ENCODE data around the gene EFHC1.
"Not testable (repeated sequence)": the region's sequence is repeated elsewhere in the genome, so short reads cannot be mapped to it uniquely, and the experiment has no call there.

EFHC1 gene

DNA sequence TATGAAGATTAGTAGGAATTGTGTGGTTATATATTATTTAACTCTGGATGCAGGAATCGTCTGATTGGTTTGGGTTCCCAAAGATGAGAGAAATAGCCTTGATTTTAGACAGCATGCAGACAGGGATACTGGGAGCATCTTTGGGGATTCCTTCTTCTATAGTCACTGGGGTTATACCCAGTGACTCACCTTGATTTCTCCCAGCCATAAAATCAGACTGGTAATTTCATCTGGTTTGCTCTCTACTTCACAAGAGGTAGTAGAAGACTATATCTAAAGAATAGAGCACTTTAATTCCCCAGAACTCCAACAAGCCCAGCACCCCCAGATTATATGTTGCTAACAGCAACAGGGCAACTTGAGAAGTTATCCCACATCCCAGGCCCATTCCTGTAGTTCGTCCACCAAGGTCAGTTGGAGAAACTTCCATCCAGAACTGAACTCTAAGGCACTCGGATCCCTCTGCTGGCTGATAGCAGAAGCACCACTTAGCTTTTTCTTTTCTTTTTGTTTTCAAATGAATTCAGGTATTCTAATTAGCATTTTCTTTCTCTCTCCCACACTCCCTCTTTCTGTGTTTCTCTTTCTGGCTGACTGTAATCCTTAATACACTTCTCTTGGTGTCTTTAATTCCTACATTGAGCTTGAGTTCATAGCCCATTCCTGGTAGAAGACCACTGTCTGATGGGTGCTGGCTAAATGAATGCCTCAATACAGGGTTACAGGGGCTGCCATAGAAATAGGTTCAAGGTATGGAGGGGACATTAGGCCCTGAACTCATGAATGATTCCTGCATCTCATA lies 20.4 kb upstream of the EFHC1 start:
- peak; percentile 76 for DNase-seq (ENCODE audit: low spot score)

DNA sequence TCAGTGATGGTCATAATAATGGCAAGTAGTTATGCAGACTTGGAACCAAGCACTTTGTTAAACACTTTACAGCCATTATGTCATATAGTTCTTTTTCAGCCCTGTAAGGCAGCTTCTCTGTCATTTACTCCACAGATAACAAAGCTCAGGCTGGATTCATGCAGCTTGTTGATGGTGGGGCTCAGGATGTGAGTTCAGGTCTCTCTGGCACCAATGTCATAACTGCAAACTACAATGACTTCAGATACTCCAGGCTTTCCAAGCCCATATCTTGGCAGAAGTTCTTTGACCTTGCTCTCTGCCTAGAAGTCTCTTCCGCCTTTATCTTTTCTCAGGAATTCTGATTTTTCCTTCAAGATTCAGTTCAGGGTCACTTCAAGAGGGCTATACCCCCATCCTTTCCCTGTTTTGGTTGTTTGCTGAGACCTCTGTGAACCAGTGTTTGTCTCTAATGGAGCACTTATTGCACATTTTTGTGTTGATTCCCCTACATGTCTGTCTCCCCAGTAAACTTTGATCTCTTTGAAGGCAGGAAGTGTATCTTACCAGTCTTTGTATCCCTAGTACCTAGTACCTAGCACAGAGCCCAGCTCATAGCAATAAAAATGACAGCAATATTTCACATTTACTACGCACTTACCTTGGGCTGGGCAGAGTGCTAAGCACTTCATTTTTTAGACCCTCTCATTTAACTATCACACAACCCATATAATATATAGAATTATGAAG lies 19.7 kb upstream of the EFHC1 start:
- DNase-seq (ENCODE audit: low spot score): no peak

DNA sequence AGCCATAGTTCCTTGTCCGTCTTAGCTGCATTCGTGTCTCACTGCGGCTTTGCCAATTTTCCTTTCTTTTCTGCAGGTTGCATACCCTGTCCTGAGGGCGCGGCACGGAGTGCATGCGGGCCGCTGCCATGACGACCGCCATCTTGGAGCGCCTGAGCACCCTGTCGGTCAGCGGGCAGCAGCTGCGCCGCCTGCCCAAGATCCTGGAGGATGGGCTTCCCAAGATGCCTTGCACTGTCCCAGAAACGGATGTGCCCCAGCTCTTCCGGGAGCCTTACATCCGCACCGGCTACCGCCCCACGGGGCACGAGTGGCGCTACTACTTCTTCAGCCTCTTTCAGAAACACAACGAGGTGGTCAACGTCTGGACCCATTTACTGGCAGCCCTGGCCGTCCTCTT lies 17.1 kb upstream of the EFHC1 start:
- no peak for DNase-seq (ENCODE audit: low spot score)

DNA sequence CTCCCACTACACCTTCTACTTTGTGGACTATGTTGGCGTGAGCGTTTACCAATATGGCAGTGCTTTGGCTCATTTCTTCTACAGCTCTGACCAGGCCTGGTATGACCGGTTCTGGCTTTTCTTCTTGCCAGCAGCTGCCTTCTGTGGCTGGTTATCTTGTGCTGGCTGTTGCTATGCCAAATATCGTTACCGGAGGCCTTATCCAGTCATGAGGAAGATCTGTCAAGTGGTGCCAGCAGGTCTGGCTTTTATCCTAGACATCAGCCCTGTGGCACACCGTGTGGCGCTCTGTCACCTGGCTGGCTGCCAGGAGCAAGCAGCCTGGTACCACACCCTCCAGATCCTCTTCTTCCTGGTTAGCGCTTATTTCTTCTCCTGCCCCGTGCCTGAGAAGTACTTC lies 16.5 kb upstream of the EFHC1 start:
- DNase-seq (ENCODE audit: low spot score): no peak

DNA sequence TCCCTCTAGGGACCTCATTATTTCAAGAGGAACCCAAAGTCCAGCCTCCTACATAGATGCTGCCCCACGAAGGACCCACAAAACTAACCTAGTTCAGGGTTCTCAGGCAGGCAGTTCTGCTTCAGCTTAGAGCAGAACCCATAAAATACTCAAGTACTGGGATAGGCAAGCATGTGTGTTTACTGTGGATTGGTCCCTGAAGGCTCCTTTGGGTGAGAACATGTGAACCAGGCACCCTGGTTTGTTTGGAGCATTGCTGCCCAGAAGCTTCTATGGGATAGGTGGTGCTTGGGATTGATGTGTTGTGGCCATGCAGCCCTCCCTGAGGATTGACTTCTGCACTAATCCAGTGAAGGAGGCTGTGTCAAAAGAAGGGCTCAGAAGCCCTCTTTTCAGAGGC lies 14.9 kb upstream of the EFHC1 start:
- DNase-seq (ENCODE audit: low spot score): no peak

DNA sequence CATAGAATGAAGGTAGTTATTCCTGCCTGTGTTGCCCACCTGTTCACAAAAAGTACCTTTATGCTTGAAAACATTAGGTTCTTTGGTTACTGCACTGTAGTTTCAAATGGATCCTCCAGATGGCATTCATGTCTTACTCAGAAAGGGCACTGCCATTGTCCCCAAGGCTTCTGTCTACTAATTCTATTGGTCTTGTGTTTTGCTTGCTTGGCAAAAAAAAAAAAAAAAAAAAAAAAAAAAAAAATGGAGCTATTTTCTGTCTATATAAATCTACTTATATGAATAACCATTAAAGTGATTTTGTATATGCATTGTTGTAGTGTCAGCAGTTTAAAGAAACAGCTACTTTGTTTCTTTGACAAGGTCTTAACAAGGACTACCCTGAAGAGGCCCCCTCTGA lies 12.7 kb upstream of the EFHC1 start:
- peak; percentile 63 for DNase-seq (ENCODE audit: low spot score)

DNA sequence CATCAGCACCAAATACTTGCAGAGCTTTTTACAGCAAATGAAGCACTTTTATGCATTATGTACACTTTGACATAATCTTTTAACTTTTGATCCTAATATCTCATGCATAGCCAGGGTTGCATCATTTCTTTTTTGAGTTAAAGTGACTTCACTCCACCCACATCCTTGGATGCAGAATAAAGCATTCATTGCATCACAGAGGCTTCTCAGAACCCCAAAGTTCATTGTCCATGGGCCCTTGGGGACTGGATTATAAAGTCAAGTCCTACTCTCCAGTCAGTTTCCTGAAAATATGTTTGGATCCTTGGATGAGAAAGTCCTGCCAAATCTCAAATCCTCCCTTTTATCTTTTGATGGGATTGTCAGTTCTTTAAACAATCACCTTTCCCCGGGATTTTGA lies 10.6 kb upstream of the EFHC1 start:
- DNase-seq (ENCODE audit: low spot score): no peak

DNA sequence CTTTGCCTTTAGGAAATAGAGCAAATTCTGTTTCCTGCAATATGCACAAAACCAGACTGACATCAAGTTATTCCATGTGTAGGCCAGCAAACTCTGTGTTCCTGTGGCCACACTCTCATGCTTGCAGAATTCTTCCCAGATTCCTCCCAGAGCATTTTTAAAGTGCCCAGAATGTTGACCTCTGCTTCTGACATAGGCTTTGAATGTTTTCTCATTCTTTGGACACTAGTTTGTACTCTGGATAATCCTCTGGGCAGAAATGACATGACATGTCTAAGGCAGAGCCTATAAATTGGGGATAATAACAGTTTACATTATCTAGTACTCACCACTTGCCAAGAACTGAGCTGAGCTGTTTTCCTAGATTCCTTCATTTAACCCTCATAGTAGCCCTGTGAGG lies 9.2 kb upstream of the EFHC1 start:
- peak; percentile 12 for DNase-seq (ENCODE audit: low spot score)

DNA sequence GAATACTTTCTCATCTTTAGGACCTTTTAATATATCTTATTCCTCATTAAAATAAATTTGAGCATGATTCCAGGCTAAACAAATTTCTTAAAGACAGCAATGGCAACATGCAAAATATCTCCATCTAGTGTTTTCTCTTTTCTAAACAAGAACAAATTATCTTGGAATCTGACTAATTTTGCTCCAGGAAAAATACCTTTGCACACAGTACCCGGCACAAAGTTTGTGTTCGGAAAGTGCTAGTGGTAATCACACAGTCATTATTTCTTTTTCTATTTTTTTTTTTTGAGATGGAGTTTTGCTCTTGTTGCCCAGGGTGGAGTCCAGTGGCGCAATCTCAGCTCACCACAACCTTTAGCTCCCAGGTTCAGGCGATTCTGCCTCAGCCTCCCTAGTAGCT lies 8.2 kb upstream of the EFHC1 start:
- DNase-seq (ENCODE audit: low spot score): no peak

DNA sequence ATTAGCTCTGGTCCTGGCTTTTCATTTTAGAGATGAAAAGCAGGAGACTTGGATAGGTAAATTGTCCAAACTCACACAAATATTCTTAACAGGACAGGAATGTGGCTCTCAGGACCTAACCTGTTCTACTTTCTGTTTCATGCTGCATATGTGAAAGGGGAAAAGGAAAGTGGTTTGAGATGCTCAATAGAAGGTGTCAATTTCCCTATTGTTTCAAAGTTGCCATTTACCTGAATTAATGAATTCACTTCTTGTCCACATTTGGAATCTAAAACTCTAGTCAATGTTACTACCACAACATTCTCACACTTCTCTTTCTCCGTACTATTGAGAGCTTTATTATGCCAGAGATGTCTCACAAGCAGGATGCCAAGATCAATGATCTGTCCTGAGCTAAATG lies 4.8 kb upstream of the EFHC1 start:
- DNase-seq (ENCODE audit: low spot score): no peak

DNA sequence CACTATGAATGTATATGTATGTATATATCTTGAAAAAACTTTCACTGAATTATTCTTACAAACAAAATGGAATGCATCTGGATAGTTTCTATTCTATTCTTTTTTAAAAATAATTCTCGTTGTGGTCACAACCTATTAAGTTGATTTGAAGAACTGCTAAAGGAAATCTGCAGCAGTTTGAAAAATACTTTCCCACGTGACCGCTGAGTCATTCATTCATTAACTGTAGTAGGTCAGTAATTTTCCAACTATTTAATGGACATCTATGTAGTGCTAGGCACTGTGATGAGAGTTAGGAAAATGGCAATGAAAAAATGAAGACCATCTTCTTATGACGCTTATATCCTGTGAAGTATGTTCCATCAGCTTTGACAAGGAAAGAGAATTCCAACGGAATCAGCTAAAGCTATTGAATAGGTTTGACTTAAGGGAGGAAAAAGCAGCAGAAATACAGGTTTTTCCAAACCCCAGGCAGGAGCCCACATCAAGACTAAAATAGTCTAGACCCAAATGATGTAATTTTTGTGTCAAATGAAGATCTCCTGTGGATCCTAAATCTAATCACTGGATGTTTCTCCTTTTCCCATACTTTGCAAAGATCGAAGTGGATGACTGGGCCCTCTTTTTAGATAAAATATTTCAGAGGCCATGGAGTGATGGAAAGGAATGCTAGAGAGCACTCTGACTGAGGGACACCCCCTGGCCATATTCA lies 4.1 kb upstream of the EFHC1 start:
- no peak for DNase-seq (ENCODE audit: low spot score)

DNA sequence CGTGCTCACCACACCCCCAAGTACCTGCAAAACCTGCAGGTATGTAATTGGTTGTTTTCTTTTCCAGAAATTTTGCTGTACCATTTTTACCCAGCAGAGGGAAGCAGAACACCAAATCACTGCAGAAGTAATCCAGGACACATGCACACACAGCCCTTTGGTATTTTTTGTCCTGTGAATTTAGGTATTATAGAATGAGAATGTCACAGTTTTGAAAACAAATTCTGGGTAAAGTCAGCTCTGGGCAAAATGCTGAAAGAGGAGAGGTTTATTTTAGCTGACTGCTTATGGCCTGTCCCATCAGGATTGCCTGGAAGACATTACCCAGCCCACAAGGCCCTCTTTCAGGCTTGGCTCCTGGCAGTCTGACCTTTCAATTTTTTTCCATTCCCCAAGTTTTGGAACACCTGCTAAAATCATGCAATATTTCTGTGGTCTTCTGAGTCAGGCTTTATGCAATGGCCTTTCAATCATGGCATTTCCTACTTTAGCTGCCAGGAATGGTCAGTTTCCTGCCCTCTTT lies 3.5 kb upstream of the EFHC1 start:
- peak; percentile 59 for DNase-seq (ENCODE audit: low spot score)

DNA sequence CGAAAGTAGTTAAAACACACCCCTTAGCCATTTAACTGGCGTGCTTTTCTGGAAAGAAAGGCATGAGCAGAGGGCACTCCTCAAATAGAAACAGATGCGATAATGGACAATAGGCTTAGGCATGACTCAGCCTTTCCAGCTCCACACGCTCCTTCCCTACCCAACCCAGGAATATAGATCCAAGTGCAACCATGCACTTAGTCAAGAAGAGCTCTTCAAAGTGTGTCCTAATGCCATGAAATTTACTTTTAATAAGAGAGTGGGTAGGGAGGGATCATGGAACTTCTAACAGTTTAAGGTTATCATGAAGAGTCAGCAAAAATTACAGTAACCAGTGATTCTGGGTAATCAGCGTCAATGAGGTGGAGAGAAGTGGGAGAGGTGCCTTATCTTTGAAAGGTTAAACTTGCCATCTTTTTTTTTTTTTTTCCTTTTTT lies 2.4 kb upstream of the EFHC1 start:
- DNase-seq (ENCODE audit: low spot score): peak; percentile 74

DNA sequence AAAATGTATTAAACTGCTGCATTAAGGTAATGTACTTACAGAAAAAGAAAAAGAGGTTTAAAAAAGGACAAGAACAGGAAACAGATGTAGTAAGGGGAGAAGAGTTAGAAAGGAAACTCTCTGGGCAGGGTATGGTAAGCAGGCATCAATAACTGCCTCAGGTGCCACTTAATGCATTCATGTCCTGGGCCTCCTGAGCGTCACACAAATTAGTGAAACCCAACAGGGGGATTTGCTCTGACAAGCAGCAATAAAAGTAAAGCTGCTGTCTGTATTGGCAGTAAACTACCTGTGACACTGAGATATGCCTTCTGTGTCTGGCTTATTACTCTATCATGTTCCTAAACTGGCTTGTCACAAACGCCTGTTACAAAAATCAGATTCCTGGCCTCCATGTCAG lies 1.5 kb upstream of the EFHC1 start:
- DNase-seq (ENCODE audit: low spot score): no peak

DNA sequence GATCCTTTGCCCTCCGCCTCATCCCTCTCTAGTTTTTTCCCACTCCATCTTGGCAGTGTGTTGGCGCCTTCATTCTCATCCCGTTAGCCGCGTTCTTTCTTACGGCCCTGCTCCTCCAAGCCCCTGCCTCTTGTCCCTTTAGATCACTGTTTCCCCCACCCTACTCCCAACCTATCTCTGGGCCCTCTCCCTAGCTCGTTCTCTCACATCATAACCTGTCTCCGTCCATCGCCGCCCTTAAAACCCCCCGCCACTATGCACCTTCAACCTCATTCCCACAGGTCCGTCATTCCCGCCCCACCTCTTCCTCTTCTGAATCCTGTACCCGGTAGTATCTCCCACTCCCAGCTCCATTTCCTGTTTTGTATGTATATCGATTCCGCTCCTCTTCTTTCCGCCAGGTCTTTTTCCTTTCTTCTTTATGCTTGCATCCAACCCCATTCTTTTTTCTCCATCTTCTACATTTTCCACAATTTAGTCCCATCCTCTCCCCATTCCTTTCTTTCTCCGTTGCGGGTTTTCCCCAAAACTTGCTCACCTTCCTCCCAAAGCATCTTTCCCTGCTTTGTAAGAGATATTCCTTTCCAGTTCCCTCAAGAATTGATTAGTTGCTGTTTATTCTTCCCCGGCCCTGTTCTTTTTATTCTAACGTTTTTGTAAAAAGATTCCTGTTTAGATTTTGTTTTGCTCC lies 671 bp downstream of the EFHC1 start:
- no peak for DNase-seq (ENCODE audit: low spot score)

DNA sequence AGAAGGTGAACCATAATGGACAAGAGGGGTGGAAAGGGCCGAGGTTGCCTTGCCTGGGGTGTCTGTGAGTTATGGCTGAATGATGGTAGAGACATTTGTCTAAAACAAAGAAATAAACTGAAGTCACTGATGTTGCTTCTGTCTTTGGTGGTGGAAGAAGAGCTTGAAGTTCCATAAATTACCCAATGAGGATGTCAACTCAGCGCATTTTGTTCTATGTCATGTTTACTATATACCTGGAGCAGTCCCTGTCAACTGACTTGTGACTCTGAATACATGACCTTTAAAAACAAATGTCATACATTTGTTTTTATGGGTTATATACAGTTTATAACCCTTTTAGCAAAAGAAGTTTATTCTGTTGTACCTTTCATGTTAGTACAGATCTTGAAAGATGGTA lies 2.0 kb downstream of the EFHC1 start:
- DNase-seq (ENCODE audit: low spot score): no peak

DNA sequence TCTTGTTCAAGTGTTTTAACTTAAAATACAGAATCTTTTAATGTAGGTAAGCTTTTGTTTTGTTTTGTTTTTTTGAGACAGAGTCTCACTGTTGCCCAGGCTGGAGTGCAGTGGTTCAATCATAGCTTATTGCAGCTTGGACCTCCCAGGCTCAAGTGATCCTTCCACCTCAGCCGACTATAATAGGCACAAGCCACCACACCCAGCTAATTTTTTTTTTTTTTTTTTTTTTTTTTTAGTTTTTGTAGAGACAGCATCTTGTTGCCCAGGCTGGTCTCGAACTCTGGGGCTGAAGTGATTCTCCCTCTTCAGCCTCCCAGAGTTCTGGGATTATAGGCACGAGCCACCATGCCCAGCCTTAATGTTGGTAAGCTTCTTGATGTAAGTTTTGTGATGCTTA lies 3.3 kb downstream of the EFHC1 start:
- DNase-seq (ENCODE audit: low spot score): no peak

DNA sequence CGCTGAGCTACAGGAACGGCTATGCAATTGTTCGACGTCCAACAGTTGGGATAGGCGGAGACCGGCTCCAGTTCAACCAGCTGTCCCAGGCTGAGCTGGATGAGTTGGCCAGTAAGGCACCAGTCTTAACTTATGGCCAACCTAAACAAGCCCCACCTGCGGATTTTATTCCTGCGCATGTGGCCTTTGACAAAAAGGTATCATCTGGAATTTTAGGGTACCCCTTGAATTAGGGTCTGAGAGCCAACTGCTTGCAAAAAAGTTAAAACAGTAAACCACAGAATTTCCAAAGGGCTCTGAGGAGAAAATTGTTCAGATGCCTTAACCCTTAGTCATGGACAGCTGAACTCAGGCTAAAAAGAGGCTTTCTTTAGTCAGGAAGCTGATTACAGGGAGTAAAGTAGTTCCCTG lies 3.8 kb downstream of the EFHC1 start:
- DNase-seq (ENCODE audit: low spot score): peak; percentile 74

DNA sequence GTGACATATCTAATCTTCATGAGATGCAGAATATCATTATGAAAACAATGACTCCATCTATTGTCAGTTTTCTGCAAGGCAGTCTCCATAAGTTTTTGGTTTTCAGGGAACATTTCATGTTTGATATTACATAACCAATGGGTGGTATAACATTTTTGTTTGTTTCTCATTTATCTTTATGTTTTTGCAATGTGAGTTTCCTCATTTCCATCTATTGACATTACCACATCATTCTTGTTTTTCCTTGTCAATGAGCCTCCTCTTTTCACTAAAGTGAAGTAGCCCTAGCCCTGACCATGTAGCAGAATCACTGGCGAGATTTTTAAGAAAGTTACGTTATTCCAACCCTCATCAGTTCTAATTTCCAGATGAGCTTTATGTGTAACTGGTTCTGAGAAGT lies 4.4 kb downstream of the EFHC1 start:
- DNase-seq (ENCODE audit: low spot score): no peak

DNA sequence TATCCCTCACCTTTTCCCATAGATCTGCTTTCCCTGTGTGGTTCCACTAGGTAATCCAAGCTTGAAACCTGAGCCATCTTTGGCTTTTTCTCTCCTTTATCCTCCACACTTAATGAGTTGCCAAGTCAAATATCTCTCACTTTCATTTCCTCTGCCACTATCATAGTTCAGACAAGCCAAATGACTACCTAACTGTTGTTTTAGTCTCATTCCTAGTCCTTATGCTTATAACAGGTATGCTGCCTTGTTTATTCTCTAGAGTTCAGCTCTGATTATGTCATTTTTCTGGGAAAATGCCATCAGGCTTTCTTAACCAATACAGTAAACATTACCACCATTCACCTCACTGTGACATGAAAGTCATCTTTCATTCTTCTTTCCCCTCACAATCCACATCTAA lies 6.5 kb downstream of the EFHC1 start:
- DNase-seq (ENCODE audit: low spot score): no peak

DNA sequence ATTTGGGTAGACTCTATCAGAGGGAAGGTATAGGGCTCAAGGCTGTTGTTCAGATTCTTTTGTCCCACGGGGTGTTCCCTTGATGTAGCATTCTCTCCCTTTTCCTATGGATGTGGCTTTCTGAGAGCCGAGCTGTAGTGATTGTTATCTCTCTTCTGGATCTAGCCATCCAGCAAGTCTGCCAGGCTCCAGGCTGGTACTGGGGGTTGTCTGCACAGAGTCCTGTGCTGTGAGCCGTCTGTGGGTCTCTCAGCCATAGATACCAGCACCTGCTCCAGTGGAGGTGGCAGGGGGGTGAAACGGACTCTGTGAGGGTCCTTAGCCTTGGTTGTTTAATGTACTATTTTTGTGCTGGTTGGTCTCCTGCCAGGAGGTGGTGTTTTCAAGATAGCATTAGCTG lies 13.2 kb downstream of the EFHC1 start:
- DNase-seq (ENCODE audit: low spot score): not testable (repeated sequence)

DNA sequence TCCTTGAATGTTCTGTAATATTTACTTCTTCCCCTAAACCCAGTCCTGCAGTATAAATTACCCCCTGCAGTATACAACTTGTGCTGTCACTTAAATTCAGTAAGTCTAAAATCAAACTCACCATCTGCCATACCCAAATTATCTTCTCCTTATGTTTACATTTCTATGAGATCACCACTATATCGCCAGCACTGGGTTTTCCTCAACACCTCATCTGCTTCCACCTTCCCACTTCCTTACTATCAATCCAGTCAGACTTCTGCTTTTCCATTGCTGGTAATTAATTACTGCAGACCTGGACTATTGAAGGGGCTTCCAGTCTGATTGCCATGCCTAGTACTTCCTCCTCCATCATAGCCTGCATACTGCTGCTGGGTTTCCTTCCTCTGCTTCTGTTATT lies 15.2 kb downstream of the EFHC1 start:
- no peak for DNase-seq (ENCODE audit: low spot score)
